Measurements from ENCODE around the gene IGFBP5.

IGFBP5 gene

GRCh38 chr2:216714376-216714775 lies 19.0 kb upstream of the IGFBP5 start:
- no peak for DNase-seq (ENCODE audit: low read depth, low spot score)

DNA sequence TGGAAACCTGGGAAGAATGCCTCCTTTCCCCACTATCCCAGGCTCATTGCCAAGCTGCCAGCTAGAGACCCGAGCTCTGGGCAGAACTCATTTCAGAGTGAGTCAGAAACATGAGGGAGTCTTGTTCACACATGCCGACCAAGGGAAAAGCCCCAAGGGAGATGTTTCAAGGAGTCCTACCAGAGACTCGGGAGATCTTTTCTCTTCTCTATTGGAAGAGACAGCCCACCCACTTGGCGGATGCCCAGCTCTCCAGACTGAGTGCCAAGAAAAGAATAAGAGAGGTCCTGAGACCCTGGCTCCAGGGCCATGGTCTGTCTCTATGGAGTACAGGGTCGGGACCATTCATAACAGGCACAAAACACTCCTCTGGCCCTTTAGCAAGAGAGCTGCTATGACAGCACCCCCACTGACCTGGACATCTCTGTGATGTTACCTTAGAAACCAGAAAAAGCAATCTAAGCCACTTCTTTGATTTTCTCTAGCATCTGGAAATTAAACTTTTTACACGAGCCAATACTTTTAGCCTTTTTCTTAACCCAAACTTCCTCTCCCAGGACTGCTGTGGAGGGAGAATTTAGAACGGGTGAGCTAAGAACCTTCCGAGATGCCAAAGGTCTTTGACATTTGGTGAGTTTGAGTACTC lies 18.5 kb upstream of the IGFBP5 start:
- no peak for DNase-seq (ENCODE audit: low read depth, low spot score)

- DNase-seq (ENCODE audit: low read depth, low spot score), result no peak
These were observed 16.0 kb upstream of the IGFBP5 start for GRCh38 chr2:216711348-216711747.

GRCh38 chr2:216710551-216711301 lies 15.4 kb upstream of the IGFBP5 start:
- no peak for DNase-seq (ENCODE audit: low read depth, low spot score)

- no peak for DNase-seq (ENCODE audit: low read depth, low spot score)
These were observed 7.4 kb upstream of the IGFBP5 start for GRCh38 chr2:216702756-216703155.

GRCh38 chr2:216701544-216701943 lies 6.2 kb upstream of the IGFBP5 start:
- no peak for DNase-seq (ENCODE audit: low read depth, low spot score)

GRCh38 chr2:216700781-216701180 lies 5.4 kb upstream of the IGFBP5 start:
- DNase-seq (ENCODE audit: low read depth, low spot score), result no peak

- no peak for DNase-seq (ENCODE audit: low read depth, low spot score)
These were observed 4.8 kb upstream of the IGFBP5 start for GRCh38 chr2:216700088-216700567.

DNA sequence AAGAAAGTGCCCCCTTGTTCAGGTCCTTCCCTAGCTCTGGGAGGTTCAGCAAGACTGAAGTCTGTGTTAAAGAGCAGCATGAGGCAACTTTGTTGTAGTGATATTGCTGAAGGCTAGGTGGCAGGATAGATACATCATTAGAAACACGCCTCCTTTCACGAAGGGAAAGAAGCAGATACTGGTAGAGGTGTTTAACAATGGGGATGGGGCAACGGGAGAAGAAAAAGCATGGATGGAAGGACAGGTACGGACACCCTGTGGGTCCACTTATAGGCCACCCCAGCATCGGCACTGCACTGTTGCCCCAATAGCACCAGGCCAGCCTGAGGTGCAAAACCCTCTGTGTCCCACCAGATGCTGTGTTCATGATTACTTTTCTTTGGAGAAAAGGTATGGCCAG lies 3.5 kb upstream of the IGFBP5 start:
- no peak for DNase-seq (ENCODE audit: low read depth, low spot score)

DNA sequence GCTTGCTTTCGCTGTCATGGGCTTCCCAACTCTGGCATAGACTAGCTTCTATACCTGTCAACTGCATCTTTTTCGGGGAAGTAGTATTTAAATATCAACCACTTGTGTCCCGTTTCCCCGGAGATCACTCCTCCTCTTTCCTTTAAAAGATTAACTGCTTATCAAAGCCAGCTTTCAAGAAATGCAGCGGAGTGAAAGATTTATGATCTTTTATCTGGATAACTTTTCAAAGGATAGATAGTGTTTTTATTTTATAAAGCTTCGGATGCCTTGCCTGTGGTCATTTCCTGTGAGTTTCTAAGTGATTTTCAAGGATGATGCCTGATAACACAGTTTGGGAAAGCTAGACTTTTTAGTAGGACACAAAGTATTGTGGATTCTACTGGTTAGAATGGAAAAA lies 2.9 kb upstream of the IGFBP5 start:
- DNase-seq (ENCODE audit: low read depth, low spot score), result no peak

- no peak for DNase-seq (ENCODE audit: low read depth, low spot score)
These were observed 1.6 kb upstream of the IGFBP5 start for GRCh38 chr2:216696751-216697560.

DNA sequence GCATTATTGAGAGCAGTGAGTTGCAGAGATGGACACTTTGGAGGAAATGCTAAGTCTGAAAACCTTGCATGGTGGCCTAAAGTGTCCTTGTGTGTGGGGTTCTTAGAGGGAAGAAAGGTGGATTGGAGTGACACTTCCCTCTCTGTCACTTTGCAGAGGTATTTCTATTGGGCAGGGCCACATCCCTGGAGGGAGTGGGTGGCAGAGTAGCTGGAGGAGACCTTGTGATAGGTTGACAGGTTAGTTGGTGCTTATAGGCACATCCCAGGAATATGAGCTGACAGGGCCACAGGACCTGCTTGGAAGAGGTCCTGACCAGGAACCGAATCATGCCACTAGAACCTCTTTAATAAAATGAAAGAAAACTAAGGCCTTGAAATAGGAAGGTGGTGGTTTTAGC lies 972 bp upstream of the IGFBP5 start:
- DNase-seq (ENCODE audit: low read depth, low spot score), result no peak

DNA sequence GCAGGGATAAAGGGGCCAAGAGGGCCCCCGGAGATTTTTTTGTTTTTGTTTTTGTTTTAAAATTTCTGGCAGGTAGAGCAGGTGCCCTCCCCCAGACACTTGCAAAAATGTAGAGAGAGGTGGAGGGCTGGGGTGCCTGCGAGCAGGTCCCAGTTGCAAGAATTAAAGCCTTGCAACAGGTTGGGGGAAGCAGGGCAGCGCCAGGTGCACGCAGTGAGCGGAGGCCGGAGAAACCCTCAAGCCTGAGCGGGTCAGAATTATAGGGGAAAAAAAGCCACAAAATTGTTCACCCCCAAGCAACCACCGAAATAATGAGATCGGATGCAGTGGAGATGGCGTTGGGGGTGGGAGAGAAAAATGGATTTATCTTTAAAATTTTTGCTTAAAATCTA lies 527 bp downstream of the IGFBP5 start:
- no peak for DNase-seq (ENCODE audit: low read depth, low spot score)

GRCh38 chr2:216694082-216694825 lies 1.1 kb downstream of the IGFBP5 start:
- DNase-seq (ENCODE audit: low read depth, low spot score), result no peak

DNA sequence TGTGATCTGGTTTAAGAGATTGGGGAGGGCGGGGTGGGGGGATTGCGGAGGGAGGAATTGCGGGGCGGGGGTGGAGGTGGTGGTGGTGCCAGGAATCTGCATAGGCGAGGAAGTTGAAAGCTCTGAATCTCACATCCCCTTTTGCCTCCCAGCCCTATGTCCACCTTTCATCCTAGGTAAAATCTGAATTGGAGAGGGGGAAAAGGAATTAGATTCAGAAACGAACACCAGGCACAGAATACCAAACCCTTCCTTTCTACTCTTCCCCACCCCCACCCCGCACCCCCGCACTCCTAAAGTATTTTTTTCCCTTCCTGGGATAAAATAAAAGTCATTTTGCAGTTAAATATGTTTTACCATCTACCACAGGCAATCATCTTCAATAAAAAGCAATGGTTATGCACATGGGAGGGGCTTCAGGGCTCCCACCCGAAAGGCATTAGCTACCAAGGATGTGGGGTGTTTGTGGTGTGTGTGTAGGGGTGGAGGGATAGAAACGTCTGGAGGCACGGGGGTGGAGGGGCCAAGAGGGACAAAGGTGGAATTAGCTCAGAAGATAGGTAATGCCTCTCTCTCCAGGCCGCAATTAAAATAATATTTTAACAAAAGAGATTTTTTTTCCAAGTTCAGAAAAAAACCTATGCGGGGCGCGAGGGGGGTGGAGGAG lies 1.8 kb downstream of the IGFBP5 start:
- no peak for DNase-seq (ENCODE audit: low read depth, low spot score)

DNA sequence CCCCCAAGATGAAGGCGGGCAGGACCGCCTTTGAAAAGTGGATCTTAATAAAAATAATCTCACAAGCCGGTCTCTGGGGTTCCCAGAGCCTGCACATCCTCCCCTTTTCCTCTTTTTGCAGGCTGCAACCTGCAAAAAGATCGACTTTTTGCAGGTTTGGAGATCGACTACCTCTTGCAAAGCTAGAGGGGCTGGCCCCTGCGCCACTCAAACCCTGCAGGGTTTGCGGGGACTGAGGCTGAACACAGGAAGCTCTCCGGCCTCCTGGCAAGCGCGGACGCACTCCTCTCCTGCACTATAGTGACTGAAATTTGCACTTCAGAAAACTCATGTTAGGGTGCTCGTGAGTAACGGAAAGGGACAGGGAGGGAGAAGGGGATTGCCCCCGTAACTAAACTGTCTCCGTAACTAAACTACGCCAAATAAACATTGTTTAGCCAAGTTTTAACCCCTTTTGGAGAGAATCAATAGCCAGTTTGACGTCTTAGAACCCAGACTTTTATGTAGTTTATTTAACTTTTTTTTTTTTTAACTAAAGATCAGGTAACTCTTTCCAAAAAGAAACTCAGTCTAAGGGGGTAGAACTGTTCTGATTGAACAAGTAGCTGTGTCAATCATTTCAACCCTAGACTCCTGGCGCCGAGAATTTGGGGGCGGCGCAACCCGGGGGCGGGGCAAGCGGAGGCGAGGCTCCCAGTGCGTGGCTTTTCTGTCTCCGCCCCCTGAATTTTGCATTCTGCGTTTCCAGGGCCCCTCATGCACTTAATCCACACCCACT lies 2.5 kb downstream of the IGFBP5 start:
- DNase-seq (ENCODE audit: low read depth, low spot score), result peak; percentile 11

GRCh38 chr2:216690853-216691741 lies 4.3 kb downstream of the IGFBP5 start:
- DNase-seq (ENCODE audit: low read depth, low spot score), result no peak

DNA sequence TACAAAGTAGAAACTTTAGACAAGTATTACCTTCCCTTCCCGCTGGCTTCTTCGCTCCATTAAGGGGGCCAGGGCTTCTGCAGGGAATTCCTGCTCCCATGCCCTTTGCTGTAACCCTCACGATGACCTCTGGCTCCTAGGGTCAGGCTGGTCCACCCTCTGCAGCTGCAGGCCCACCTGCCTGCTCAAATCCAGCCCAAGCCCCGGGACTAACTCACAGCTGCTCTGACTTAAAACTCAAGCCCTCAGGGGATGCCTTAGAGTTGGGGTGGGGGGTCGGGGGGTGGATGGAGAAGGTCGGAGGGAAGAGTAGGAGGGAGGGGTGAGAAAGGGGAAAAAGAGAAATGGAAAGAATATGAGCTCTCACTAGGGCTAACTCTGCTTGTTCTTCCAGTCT lies 4.9 kb downstream of the IGFBP5 start:
- DNase-seq (ENCODE audit: low read depth, low spot score), result no peak

DNA sequence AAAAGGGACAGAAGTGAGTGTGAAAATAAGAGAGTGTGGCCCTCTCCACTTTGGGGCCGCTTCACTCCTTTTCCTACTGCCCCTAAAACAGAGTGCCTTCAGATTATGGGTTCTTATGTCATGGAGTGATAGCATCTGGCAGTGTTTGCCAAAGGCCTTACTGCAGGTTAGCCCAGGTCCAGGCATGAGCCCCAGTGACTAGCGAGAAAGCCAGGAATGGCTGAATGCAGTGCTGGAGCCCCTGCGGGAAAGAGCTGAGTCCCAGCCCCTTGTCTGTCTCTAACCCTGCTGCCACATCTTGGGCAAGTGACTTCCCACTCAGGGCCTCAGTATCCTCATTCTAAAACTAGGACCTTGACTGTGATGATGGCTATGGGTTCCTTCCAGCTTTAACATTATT lies 6.0 kb downstream of the IGFBP5 start:
- DNase-seq (ENCODE audit: low read depth, low spot score), result no peak
